ENCODE results near the gene NUMBL.

NUMBL gene

GRCh38 chr19:40726279-40726678 is 35.8 kb upstream of the NUMBL start:
- H3K4me3 ChIP-seq (ENCODE audit: low read depth, low read length) = no peak overlapping the region
- no peak for TF ChIP-seq CTCF (IDR thresholded peaks at IDR 0.05; ENCODE audit: low read depth, low read length, missing control alignments)
- no peak for DNase-seq (ENCODE audit: low read depth)

GRCh38 chr19:40724855-40725254 is 34.4 kb upstream of the NUMBL start:
- no peak overlapping the region for H3K4me3 ChIP-seq (ENCODE audit: low read depth, low read length)
- no peak for TF ChIP-seq CTCF (IDR thresholded peaks at IDR 0.05; ENCODE audit: low read depth, low read length, missing control alignments)
- no peak for DNase-seq (ENCODE audit: low read depth)

GRCh38 chr19:40724315-40724714 is 33.9 kb upstream of the NUMBL start:
- TF ChIP-seq CTCF (IDR thresholded peaks at IDR 0.05; ENCODE audit: low read depth, low read length, missing control alignments) = no peak
- no peak for DNase-seq (ENCODE audit: low read depth)
- H3K4me3 ChIP-seq (ENCODE audit: low read depth, low read length) = no peak overlapping the region

GRCh38 chr19:40723661-40724254 is 33.3 kb upstream of the NUMBL start:
- no peak overlapping the region for H3K4me3 ChIP-seq (ENCODE audit: low read depth, low read length)
- no peak for TF ChIP-seq CTCF (IDR thresholded peaks at IDR 0.05; ENCODE audit: low read depth, low read length, missing control alignments)
- DNase-seq (ENCODE audit: low read depth) = no peak

- no peak for TF ChIP-seq CTCF (IDR thresholded peaks at IDR 0.05; ENCODE audit: low read depth, low read length, missing control alignments)
- no peak overlapping the region for H3K4me3 ChIP-seq (ENCODE audit: low read depth, low read length)
- no peak for DNase-seq (ENCODE audit: low read depth)
Measured at GRCh38 chr19:40721936-40722661, 31.6 kb upstream of the NUMBL start.

GRCh38 chr19:40721140-40721486 is 30.7 kb upstream of the NUMBL start:
- H3K4me3 ChIP-seq (ENCODE audit: low read depth, low read length) = no peak overlapping the region
- no peak for TF ChIP-seq CTCF (IDR thresholded peaks at IDR 0.05; ENCODE audit: low read depth, low read length, missing control alignments)
- DNase-seq (ENCODE audit: low read depth) = no peak

- H3K4me3 ChIP-seq (ENCODE audit: low read depth, low read length) = peak overlapping the region; percentile 83; the same call in 1 of the 2 replicates
- no peak for TF ChIP-seq CTCF (IDR thresholded peaks at IDR 0.05; ENCODE audit: low read depth, low read length, missing control alignments)
- DNase-seq (ENCODE audit: low read depth) = no peak
Measured at GRCh38 chr19:40719414-40719894, 29.0 kb upstream of the NUMBL start.

All from GM12864 (cell line).